Amygdala (tissue), 56 donors: ENCODE data around the gene ARID3A.

Experiments
- DNase-seq, 56 donors: peaks; one replicate each; lab custom pipeline; 2025; lab: John Stamatoyannopoulos, UW

Gene ARID3A

DNA sequence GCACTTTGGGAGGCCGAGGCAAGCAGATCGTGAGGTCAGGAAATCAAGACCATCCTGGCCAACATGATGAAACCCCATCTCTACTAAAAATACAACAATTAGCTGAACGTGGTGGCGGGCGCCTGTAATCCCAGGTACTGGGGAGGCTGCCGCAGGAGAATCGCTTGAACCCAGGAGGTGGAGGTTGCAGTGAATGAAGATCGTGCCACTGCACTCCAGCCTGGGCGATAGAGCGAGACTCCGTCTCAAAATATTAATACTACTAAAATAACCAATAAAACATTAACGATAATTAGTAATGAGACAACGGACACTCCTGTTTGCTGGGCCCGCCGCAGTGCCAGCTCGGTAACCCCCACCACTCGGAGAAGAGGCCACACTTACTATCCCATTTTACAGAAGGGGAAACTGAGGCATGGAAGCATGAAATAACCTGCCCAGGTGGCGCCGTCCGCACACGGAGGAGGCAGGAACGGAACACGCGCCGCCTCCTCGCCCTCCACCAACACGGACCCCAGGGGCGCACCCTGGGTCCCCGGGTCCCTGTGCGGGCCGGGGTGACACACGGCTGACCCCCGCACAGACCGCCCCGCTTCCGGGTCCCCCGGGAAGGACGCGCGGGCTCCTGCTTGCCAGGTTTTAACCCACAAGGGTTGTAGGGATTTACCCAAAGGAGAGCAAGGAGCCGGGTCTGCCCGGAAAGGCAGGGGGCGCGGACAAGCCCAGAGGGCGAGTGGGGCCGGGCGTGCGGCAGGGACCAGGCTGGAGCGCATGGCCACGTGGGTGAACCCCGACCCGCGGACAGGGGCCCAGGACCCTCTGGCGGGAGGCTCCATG lies 14.4 kb upstream of the ARID3A start:
- DNase-seq = no peak

DNA sequence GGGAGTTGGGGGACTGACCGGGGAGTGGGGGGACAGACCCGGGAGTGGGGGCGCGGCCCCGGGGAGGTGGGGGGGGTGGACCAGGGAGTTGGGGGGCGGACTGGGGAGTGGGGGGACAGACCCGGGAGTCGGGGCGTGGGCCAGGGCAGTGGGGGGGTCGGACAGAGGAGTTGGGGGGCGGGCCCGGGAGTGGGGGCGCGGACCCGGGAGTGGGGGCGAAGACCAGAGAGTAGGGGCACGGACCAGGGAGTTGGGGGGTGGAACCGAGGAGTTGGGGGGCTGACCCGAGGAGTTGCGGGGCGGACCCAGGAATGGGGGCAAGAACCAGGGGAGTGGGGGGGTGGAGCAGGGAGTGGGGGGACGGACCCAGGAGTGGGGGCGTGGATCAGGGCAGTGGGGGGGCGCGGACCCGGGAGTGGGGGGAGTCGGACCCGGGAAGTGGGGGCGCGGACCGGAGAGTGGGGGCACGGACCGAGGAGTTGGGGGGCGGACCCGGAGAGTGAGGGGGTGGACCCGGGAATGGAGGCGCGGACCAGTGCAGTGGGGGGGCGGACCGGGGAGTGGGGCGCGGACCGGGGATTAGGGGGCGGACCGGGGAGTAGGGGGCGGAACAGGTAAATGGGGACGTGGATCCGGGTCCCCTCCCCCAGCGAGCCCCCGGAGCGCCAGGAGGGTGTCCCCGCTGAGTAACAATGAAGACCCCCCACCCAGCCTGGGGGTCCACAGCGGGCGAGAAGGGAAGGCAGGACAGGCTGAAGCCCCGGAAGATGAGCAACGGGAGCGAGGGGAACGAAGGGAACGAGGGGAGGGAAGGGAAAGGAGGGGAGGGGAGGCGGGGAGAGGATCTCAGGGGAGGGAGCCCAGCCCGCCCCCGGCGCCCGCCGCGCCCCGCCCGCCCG lies 13.4 kb upstream of the ARID3A start:
- DNase-seq = peak in 1 of 56 donors; percentile 63

DNA sequence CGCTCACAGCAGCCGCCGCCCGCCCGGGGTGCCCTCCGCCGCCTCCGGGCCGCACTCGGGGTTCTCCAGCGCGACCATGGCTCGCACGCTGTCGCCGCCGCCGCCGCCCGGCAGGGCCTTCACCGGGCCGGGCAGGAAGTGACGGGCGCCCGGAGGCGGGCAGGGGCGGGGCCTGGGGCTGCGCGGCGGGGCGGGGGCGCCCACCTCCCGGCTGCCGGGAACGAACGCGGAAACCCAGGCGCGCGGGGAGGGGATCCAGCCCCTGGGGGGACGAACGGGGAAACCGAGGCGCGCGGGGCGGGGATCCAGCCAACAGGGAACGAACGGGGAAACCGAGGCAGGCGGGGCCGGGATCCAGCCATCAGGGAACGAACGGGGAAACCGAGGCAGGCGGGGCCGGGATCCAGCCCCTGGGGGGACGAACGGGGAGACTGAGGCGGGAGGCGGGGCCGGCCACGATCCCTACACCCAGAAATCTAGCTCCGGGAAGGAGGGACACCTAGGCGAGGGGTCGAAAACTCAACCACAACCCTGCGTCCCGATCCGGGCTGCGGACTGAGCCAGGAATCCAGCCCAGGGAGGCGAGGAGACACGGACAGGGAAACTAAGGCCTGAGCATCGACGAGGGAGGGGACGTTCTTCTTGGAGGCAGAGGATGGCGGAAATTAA lies 12.6 kb upstream of the ARID3A start, which contains the start of gene R3HDM4:
Gene R3HDM4 (minus strand): TSS at position 140 of the 669 bp plus-strand sequence. CDS start 62 bp downstream, at position 78.
- peak in 47 of 56 donors; percentile 7 to 87 (median 54) for DNase-seq

- DNase-seq = no peak
These were observed 9.1 kb upstream of the ARID3A start for GRCh38 chr19:916645-917322.

DNA sequence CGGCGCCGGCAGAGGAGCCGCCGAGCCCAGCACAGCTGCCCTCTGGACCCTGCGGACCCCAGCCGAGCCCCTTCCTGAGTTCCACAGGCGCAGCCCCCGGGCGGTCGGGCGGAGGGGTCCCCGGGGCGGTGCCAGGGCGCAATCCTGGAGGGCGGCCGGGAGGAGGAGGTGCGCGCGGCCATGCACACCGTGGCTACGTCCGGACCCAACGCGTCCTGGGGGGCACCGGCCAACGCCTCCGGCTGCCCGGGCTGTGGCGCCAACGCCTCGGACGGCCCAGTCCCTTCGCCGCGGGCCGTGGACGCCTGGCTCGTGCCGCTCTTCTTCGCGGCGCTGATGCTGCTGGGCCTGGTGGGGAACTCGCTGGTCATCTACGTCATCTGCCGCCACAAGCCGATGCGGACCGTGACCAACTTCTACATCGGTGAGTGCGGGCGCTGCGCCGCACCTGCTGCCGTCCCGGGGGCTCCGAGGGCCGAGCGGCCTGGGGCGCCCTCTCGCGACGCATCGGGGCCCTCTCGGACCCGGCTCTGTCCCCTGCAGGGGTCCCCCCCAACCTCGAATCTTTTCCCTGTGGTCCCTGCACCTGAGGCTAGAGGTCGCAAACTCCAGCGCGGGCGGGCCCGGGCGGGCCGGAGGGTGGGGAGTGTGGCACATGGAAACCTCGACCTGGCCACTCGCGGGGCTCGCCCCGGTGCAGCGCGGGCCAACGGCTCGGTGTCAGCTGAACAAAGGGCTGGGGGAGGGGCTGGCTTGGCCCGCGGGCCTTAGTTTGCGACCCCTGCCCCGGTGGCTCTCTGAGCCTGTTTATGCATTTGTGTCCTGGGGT lies 8.3 kb upstream of the ARID3A start, which contains the start of gene KISS1R:
Gene KISS1R (plus strand): TSS at position 11 of the 829 bp plus-strand sequence. CDS start 170 bp downstream, at position 181.
- DNase-seq = no peak

DNA sequence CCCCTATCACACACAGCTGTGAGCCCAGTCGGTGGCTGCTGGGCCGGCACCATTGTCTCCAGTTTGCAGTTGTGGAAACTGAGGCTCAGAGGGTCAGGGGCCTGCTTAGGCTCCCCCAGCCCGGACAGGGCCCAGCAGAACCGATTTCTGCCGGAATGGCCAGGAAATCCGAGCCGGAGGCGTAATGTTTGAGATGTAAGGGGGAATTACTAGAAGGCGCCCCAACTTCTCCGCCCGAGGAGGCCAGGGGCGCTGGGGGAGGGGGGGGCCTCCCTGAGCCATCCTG lies 7.7 kb upstream of the ARID3A start:
- no peak for DNase-seq

GRCh38 chr19:918481-919198 lies 7.2 kb upstream of the ARID3A start:
- DNase-seq = no peak

DNA sequence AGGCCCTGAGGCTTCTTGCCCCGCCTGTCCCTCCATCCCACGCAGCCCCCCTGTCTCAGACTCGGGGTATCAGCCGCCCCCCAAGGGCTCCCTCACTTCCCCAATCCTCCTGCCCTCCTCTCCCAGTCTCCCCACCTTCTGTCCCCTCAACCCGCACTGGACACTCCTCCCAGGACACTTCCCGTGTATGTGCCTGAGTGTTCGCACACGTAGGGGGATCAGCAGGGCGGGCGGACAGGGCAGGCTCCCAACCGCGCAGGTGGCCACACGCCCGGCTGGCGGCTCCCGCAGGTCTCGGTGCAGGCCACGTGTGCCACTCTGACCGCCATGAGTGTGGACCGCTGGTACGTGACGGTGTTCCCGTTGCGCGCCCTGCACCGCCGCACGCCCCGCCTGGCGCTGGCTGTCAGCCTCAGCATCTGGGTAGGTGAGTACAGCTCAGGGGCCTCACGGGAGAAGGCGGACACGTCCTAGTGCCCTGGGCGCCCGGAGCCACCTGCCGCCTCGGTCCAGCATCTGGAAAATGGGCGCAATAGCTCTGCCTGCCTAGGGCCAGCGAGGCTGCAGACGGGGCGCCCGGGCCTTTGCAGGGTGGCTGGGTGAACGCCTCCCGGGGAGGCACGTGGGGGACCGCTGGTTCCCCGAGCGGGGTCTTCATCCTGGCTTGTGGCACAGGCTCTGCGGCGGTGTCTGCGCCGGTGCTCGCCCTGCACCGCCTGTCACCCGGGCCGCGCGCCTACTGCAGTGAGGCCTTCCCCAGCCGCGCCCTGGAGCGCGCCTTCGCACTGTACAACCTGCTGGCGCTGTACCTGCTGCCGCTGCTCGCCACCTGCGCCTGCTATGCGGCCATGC lies 6.4 kb upstream of the ARID3A start:
- DNase-seq = no peak

- DNase-seq = no peak
These were observed 5.6 kb upstream of the ARID3A start for GRCh38 chr19:920051-920864.

DNA sequence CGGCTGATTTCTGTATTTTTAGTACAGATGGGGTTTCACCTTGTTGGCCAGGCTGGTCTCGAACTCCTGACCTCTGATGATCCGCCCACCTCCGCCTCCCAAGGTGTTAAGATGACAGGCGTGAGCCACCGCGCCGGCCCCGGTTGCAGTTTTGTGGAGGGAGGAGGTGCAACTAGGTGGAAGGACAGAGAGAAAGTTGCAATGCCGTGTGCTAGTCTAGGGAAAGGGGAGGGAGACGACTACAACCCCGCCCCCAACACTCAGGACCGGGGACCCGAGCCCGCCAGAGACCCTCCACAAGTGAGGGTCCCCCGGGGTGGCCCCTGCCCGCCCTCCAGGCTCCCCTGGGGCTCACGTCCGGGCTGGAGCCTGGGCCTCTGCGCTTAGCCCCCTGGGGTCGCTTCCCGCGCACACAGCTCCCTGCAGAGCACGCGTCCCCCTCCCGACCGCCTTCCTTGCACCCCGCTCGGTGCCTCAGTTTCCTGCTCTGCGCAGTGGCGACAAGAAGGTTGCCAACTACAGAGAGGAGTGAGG lies 1.2 kb upstream of the ARID3A start:
- no peak for DNase-seq

GRCh38 chr19:925087-925525 lies 729 bp upstream of the ARID3A start:
- peak in 17 of 56 donors; percentile 30 to 84 (median 73) for DNase-seq

- no peak for DNase-seq
These were observed 421 bp downstream of the ARID3A start for GRCh38 chr19:926323-926588.

- peak in 7 of 56 donors; percentile 23 to 48 (median 33) for DNase-seq
These were observed 935 bp downstream of the ARID3A start for GRCh38 chr19:926589-927350.

DNA sequence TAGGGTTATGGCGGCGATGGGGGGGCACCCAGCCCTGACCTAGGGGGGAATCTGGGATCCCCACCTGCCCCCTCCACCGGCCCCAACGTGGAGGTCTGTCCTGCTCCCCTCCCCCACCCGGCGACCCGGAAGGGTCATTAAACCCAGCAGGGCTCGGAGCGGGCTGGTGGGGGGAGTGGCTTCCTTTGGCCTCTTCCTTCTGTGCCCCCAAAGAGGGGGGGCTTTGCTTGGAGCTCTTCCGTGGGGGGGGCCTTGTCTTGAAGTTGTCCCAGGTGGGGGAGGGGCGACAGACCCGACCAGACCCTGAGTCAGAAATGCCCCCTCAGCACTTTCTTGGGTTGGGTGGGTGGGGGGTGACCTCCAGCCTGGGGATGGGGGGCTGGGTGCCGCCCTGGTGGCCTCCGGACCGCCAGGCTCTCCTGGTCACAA lies 1.5 kb downstream of the ARID3A start:
- DNase-seq = no peak

- DNase-seq = no peak
These were observed 2.1 kb downstream of the ARID3A start for GRCh38 chr19:927780-928401.
